Trophoblast cell (in vitro differentiated cells and primary cell): Measurements from ENCODE around the gene EVL.
"Not testable (repeated sequence)": the region's sequence is repeated elsewhere in the genome, so short reads cannot be mapped to it uniquely, and the experiment has no call there.

Experiments
- DNase-seq, 2 donors: peaks; one replicate each; pipeline ENCODE4 v3.0.0-alpha.2; 2016
- H2AFZ ChIP-seq: 2 replicates; pipeline ENCODE4 v1.6.1; 2013; ENCODE audit warnings: low read length, moderate library complexity, mild to moderate bottlenecking; ENCODE audit not compliant: insufficient read depth, poor library complexity
- H2AK5ac ChIP-seq: 2 replicates; pipeline ENCODE4 v1.6.1; 2013; ENCODE audit warnings: mild to moderate bottlenecking, low read length
- H2BK120ac ChIP-seq: 2 replicates; pipeline ENCODE4 v1.6.1; 2013; ENCODE audit warnings: low read length, mild to moderate bottlenecking, moderate library complexity; ENCODE audit not compliant: insufficient read depth, poor library complexity
- H2BK12ac ChIP-seq: 2 replicates; pipeline ENCODE4 v1.6.1; 2013; ENCODE audit warnings: mild to moderate bottlenecking, low read length, moderate library complexity
- H2BK5ac ChIP-seq: 2 replicates; pipeline ENCODE4 v1.6.1; 2013; ENCODE audit warnings: low read length, low read depth, moderate library complexity, mild to moderate bottlenecking; ENCODE audit not compliant: poor library complexity
- H3K14ac ChIP-seq: 2 replicates; pipeline ENCODE4 v1.6.1; 2013; ENCODE audit warnings: mild to moderate bottlenecking, low read length
- H3K18ac ChIP-seq: 2 replicates; pipeline ENCODE4 v1.6.1; 2013; ENCODE audit warnings: mild to moderate bottlenecking, low read length
- H3K23ac ChIP-seq: 2 replicates; pipeline ENCODE4 v1.6.1; 2013; ENCODE audit warnings: low read length
- H3K27ac ChIP-seq: 2 replicates; pipeline ENCODE4 v1.5.1; 2013; ENCODE audit warnings: low read depth, mild to moderate bottlenecking, inconsistent platforms, low read length, moderate library complexity
- H3K27me3 ChIP-seq: 2 replicates; pipeline ENCODE4 v1.6.1; 2013; ENCODE audit warnings: inconsistent platforms, mild to moderate bottlenecking, low read length, moderate library complexity; ENCODE audit not compliant: insufficient read depth
- H3K36me3 ChIP-seq, 2 experiments: 1 replicate in 1 of 2; 2 replicates in 1 of 2; pipeline ENCODE4 v1.6.1; 2013; ENCODE audit warnings: low read length in 2 of 2, mild to moderate bottlenecking in 2 of 2, moderate library complexity in 1 of 2; ENCODE audit not compliant: insufficient read depth in 2 of 2, control insufficient read depth in 1 of 2
- H3K4ac ChIP-seq: 2 replicates; pipeline ENCODE4 v1.6.1; 2013; ENCODE audit warnings: low read depth, mild to moderate bottlenecking, low read length, moderate library complexity
- H3K4me1 ChIP-seq, 2 experiments: 1 replicate in 1 of 2; 2 replicates in 1 of 2; pipeline ENCODE4 v1.6.1; 2013; ENCODE audit warnings: low read length in 2 of 2, mild to moderate bottlenecking in 2 of 2, moderate library complexity in 1 of 2; ENCODE audit not compliant: insufficient read depth in 2 of 2, control insufficient read depth in 1 of 2
- H3K4me2 ChIP-seq: 2 replicates; pipeline ENCODE4 v1.6.1; 2013; ENCODE audit warnings: inconsistent platforms, mild to moderate bottlenecking, low read length, moderate library complexity
- H3K4me3 ChIP-seq: 2 replicates; pipeline ENCODE4 v1.5.1; 2013; ENCODE audit warnings: mild to moderate bottlenecking, low read depth, low read length, inconsistent platforms
- H3K79me1 ChIP-seq: one replicate; pipeline ENCODE4 v1.6.1; 2013; ENCODE audit warnings: low read length
- H3K79me2 ChIP-seq: 2 replicates; pipeline ENCODE4 v1.6.1; 2013; ENCODE audit warnings: low read length, mild to moderate bottlenecking; ENCODE audit not compliant: control insufficient read depth, insufficient read depth, poor library complexity
- H3K9ac ChIP-seq: 2 replicates; pipeline ENCODE4 v1.6.1; 2013; ENCODE audit warnings: mild to moderate bottlenecking, low read length
- H3K9me3 ChIP-seq: 2 replicates; pipeline ENCODE4 v1.6.1; 2013; ENCODE audit warnings: low read depth, mild to moderate bottlenecking, control low read depth, inconsistent platforms, low read length; ENCODE audit not compliant: insufficient read depth
- H4K12ac ChIP-seq: 2 replicates; pipeline ENCODE4 v1.6.1; 2013; ENCODE audit warnings: low read depth, mild to moderate bottlenecking, low read length, moderate library complexity
- H4K8ac ChIP-seq: 2 replicates; pipeline ENCODE4 v1.6.1; 2013; ENCODE audit warnings: low read depth, mild to moderate bottlenecking, low read length, moderate library complexity
- H4K91ac ChIP-seq: one replicate; pipeline ENCODE4 v1.6.1; 2013; ENCODE audit warnings: low read depth, mild to moderate bottlenecking, low read length, moderate library complexity
- WGBS: extraction: QIAGEN DNeasy Blood & Tissue Kit; methylation state at CpG from one replicate; pipeline ENCODE4 v1.1.7; 2013; ENCODE audit warnings: missing lambda C conversion rate; ENCODE audit not compliant: insufficient read length, insufficient coverage; ENCODE audit errors: extremely low coverage; 5-methylcytosine and 5-hydroxymethylcytosine counted together

EVL gene

DNA sequence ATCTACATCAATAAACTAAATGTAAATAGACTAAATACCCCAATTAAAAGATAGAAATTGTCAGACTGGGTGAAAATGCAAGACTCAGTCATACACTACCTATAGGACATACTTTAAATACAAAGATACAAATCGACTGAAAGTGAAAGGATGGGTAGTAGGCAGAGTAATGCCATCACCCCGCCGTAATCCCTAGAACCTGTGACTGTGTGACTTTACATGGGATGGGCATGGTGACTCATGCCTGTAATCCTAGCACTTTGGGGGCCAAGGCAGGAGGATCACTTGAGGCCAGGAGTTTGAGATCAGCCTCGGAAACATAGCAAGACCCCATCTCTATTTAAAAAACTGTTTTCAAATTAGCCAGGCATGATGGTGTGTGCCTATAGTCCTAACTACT is 2.6 kb upstream of the EVL start:
- no peak overlapping the region for H4K91ac ChIP-seq
- H3K4me2 ChIP-seq = no peak overlapping the region
- H3K27me3 ChIP-seq = no peaks in the 10 kb centered on the region
- H2BK120ac ChIP-seq = no peak overlapping the region
- no peaks in the 10 kb centered on the region for H3K36me3 ChIP-seq
- no peaks in the 10 kb centered on the region for H3K79me2 ChIP-seq
- no peak overlapping the region for H2BK5ac ChIP-seq
- no peak overlapping the region for H3K4me3 ChIP-seq
- no peak overlapping the region for H3K18ac ChIP-seq
- H3K9me3 ChIP-seq = peaks cover 2% of the 10 kb centered on the region
- DNase-seq = no peak
- no peak overlapping the region for H2AFZ ChIP-seq
- WGBS = no CpG with 5 or more reads among the region's 4 CpGs
- no peak overlapping the region for H2AK5ac ChIP-seq
- H3K79me1 ChIP-seq = peaks cover 4% of the 10 kb centered on the region
- H3K23ac ChIP-seq = no peak overlapping the region
- no peak overlapping the region for H2BK12ac ChIP-seq
- no peak overlapping the region for H3K4ac ChIP-seq
- no peak overlapping the region for H4K12ac ChIP-seq
- H3K27ac ChIP-seq = no peak overlapping the region
- no peak overlapping the region for H3K9ac ChIP-seq
- H3K4me1 ChIP-seq = peaks cover 7 to 14% of the 10 kb centered on the region in 2 experiments
- H3K14ac ChIP-seq = no peak overlapping the region
- H4K8ac ChIP-seq = no peak overlapping the region

DNA sequence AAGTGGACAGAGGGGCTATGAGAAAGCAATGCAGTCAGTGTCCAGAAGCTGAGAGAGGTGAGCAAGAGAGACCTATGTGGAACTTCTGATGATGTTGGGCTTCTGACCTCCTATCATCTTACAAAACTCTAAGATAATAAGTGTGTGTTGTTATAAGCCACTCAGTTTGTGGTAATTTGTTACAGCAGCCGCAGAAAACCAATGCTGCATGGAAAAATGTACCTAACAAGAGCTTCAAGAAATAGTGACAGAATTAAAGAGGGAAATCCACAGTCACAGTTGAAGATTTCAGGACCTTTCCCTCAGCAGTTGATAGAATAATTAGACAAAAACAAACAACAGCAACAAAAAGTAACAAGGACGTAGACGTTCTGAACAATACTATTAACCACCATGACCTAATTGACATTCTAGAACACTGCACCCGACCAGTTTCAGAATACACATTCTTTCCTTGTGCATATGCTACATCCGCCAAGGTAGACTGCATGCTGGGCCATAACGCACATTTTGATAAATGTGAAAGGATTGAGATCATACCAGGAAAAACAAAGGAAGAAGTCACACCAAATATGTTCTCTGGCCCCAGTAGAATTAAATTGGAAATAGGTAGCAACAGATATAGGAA is 1.8 kb upstream of the EVL start:
- no CpG with 5 or more reads among the region's 6 CpGs for WGBS
- H2AFZ ChIP-seq = no peak overlapping the region
- no peak overlapping the region for H2AK5ac ChIP-seq
- H3K36me3 ChIP-seq = no peaks in the 10 kb centered on the region
- no peak overlapping the region for H2BK120ac ChIP-seq
- peaks cover 4% of the 10 kb centered on the region for H3K79me1 ChIP-seq
- H4K91ac ChIP-seq = no peak overlapping the region
- H3K4me2 ChIP-seq = no peak overlapping the region
- H3K14ac ChIP-seq = no peak overlapping the region
- H3K9me3 ChIP-seq = peaks cover 2% of the 10 kb centered on the region
- no peak overlapping the region for H3K4ac ChIP-seq
- H3K27ac ChIP-seq = no peak overlapping the region
- H3K27me3 ChIP-seq = no peaks in the 10 kb centered on the region
- no peak overlapping the region for H3K4me3 ChIP-seq
- no peaks in the 10 kb centered on the region for H3K79me2 ChIP-seq
- H3K18ac ChIP-seq = no peak overlapping the region
- no peak overlapping the region for H4K12ac ChIP-seq
- H3K9ac ChIP-seq = no peak overlapping the region
- H4K8ac ChIP-seq = no peak overlapping the region
- H2BK5ac ChIP-seq = no peak overlapping the region
- H3K23ac ChIP-seq = no peak overlapping the region
- peaks cover 15 to 22% of the 10 kb centered on the region in 2 experiments for H3K4me1 ChIP-seq
- H2BK12ac ChIP-seq = no peak overlapping the region
- DNase-seq = no peak

DNA sequence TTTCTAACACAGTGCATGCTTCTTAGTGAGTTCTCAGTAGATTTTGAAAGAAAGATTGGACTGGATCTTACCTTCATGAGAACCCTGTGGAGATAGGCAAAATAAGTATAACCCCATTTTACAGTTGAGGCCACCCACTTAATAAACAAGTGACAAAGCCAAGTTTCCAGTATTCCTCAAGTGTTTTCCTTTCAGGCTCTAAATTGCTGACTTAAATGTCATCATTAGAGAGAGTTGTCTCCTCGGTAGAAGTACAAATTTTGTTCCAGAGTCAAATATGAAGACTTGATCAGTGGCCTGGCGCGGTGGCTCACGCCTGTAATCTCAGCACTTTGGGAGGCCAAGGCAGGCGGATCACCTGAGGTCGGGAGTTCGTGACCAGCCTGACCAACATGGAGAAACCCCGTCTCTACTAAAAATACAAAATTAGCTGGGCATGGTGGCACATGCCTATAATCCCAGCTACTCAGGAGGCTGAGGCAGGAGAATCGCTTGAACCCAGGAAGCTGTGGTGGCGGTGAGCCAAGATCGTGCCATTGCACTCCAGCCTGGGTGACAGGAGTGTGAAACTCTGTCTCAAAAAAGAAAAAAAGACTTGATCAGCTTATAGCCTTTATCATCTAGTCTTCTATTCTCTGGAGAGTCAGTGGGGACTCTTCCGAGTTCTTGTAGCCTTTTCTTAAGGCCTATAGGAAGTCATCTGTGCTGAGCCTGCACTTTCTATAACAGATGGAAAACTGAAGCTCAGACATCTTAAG is 708 bp upstream of the EVL start:
- not testable (repeated sequence) for H2AFZ ChIP-seq, H3K14ac ChIP-seq, H3K27ac ChIP-seq, H2BK12ac ChIP-seq, H3K9ac ChIP-seq, H4K91ac ChIP-seq, H3K9me3 ChIP-seq, H2AK5ac ChIP-seq, H3K4me3 ChIP-seq, H4K8ac ChIP-seq, DNase-seq, H3K79me2 ChIP-seq, H4K12ac ChIP-seq, H3K4ac ChIP-seq, H2BK5ac ChIP-seq, H3K23ac ChIP-seq, H3K4me2 ChIP-seq, H3K79me1 ChIP-seq, H3K36me3 ChIP-seq, H3K18ac ChIP-seq, H3K27me3 ChIP-seq, H2BK120ac ChIP-seq
- peaks cover 13 to 22% of the 10 kb centered on the region in 2 experiments for H3K4me1 ChIP-seq
- WGBS = no CpG with 5 or more reads among the region's 12 CpGs

DNA sequence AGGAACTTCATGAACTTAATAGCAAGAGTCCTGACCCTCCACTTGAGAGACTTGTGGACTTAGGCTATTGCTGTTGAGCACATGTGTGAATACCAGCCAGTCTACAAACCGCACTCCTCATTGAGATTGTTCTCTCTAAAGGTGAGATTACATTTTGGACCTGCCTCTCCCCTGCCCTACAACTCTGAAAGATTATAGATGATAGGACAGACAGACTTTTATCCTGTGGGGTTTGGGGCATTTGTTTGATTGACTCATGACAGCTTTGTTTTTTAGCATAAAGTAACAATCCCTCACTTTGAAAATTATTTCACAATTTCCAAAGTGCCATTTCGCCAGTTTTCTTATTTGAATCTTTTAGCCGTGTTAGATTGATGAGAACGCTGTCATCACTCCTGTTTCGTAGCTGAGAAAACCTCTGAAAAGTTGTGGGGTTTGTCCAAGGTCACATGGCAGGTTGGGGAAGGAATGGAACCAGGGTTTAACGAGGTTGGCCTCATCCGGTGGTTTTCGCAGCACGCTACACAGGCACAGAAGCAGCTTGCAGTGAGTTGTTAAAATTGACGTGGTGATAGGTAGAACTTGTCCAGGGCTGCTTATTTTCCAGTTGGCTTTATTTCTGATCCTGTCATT is 836 bp downstream of the EVL start:
- no peak overlapping the region for H3K4me3 ChIP-seq
- H3K27me3 ChIP-seq = no peaks in the 10 kb centered on the region
- no peak for DNase-seq

More for the DNA sequence above, 836 bp downstream of the EVL start:
- Histone ChIP-seq H4K91ac (no peak overlapping the region), H2BK120ac (no peak overlapping the region), H3K36me3 (no peaks in the 10 kb centered on the region), H4K8ac (no peak overlapping the region), H3K14ac (no peak overlapping the region), H3K9me3 (peaks cover 2% of the 10 kb centered on the region), H3K4me2 (no peak overlapping the region), H3K9ac (no peak overlapping the region), H3K23ac (no peak overlapping the region), H2AK5ac (no peak overlapping the region), H2BK12ac (no peak overlapping the region), H2BK5ac (no peak overlapping the region), H3K4ac (no peak overlapping the region), H3K79me1 (peaks cover 2% of the 10 kb centered on the region), H3K79me2 (no peaks in the 10 kb centered on the region), H3K4me1 (peaks cover 13 to 22% of the 10 kb centered on the region in 2 experiments), H3K27ac (no peak overlapping the region), H2AFZ (no peak overlapping the region), H4K12ac (no peak overlapping the region), H3K18ac (no peak overlapping the region)
- no CpG with 5 or more reads among the region's 10 CpGs for WGBS
